ENCODE results near the gene CCDC159.
"Not testable (repeated sequence)": the region's sequence is repeated elsewhere in the genome, so short reads cannot be mapped to it uniquely, and the experiment has no call there.

The CCDC159 gene

GRCh38 chr19:11338569-11339253 is 7.6 kb upstream of the CCDC159 start:
- no peak for DNase-seq (ENCODE audit: low spot score)

GRCh38 chr19:11339254-11340098 is 6.8 kb upstream of the CCDC159 start, which contains the start of gene RAB3D:
RAB3D (minus strand) TSS chr19:11339657; CDS start chr19:11337399, 2,258 bp downstream.
- DNase-seq (ENCODE audit: low spot score) = peak; percentile 79

- not testable (repeated sequence) for DNase-seq (ENCODE audit: low spot score)
These were observed 6.2 kb upstream of the CCDC159 start for GRCh38 chr19:11340099-11340467.

GRCh38 chr19:11342429-11342828 is 3.9 kb upstream of the CCDC159 start:
- no peak for DNase-seq (ENCODE audit: low spot score)

GRCh38 chr19:11345122-11345803 is 1.1 kb upstream of the CCDC159 start:
- DNase-seq (ENCODE audit: low spot score) = no peak

GRCh38 chr19:11347546-11348039 is 1.3 kb downstream of the CCDC159 start:
- DNase-seq (ENCODE audit: low spot score) = no peak

GRCh38 chr19:11349171-11349570 is 2.9 kb downstream of the CCDC159 start:
- no peak for DNase-seq (ENCODE audit: low spot score)

GRCh38 chr19:11354102-11354501 is 7.8 kb downstream of the CCDC159 start:
- not testable (repeated sequence) for DNase-seq (ENCODE audit: low spot score)

- DNase-seq (ENCODE audit: low spot score) = peak; percentile 78
These were observed 9.1 kb downstream of the CCDC159 start, which contains the start of gene PLPPR2 for GRCh38 chr19:11355160-11356073. PLPPR2 (plus strand) TSS chr19:11355432; CDS start chr19:11357674, 2,242 bp downstream.

GRCh38 chr19:11356074-11356397 is 9.7 kb downstream of the CCDC159 start:
- DNase-seq (ENCODE audit: low spot score) = no peak

GRCh38 chr19:11356676-11357550 is 10.6 kb downstream of the CCDC159 start:
- no peak for DNase-seq (ENCODE audit: low spot score)

GRCh38 chr19:11359421-11359820 is 13.1 kb downstream of the CCDC159 start:
- DNase-seq (ENCODE audit: low spot score) = no peak

GRCh38 chr19:11361037-11361770 is 14.9 kb downstream of the CCDC159 start:
- DNase-seq (ENCODE audit: low spot score) = no peak

- no peak for DNase-seq (ENCODE audit: low spot score)
These were observed 15.7 kb downstream of the CCDC159 start for GRCh38 chr19:11361771-11362731.

- no peak for DNase-seq (ENCODE audit: low spot score)
These were observed 17.6 kb downstream of the CCDC159 start for GRCh38 chr19:11363881-11364280.

GRCh38 chr19:11364296-11364904 is 18.1 kb downstream of the CCDC159 start:
- no peak for DNase-seq (ENCODE audit: low spot score)

- no peak for DNase-seq (ENCODE audit: low spot score)
These were observed 18.6 kb downstream of the CCDC159 start for GRCh38 chr19:11364935-11365334.

- DNase-seq (ENCODE audit: low spot score) = no peak
These were observed 19.3 kb downstream of the CCDC159 start for GRCh38 chr19:11365557-11366117.

Data from globus pallidus (tissue), 1 donor.